A549 (cell line): ENCODE measurements around the gene HLA-E. TPM values are rescaled to one million over a fixed set of nuclear protein-coding genes. Genes with fewer than 3 reads are reported as not detected.

ENCODE experiments used
- ATAC-seq, 2 experiments: fragments of 200-7000 bp in 1 of 2; fragments of >200 bp in 1 of 2; cut with Nextera tagmentation in 1 of 2; cut with Tn5 transposase in 1 of 2; 3 replicates each; pipeline versions ENCODE4 v1.8.0 to v1.9.1; 2018 to 2020; ENCODE audit warnings: mild to moderate bottlenecking in 1 of 2, moderate library complexity in 1 of 2
- CTCF ChIA-PET: fragments of 300-600 bp; sonication (Branson Sonifier 250); formaldehyde crosslinking; extraction: SDS; loops from one replicate; lab custom pipeline; 2021; ENCODE audit warnings: antibody characterized with exemption, inconsistent platforms; lab: Yijun Ruan, JAX
- POLR2A ChIA-PET: fragments of 350-600 bp; formaldehyde crosslinking; extraction: SDS; loops from one replicate; lab custom pipeline; 2021; ENCODE audit warnings: antibody characterized with exemption, inconsistent platforms; lab: Yijun Ruan, JAX
- DNase-seq, 2 experiments: peaks; one replicate each; pipeline versions ENCODE4 v3.0.0 to v3.0.0-alpha.2; 2011 to 2016; ENCODE audit warnings: low read depth in 1 of 2, low spot score in 1 of 2
- FAIRE-seq: peaks from 2 replicates; lab custom pipeline; 2011; peaks lifted over from hg19 to GRCh38; lab: Jason Lieb, UNC
- H3K27ac ChIP-seq, 2 experiments: fragments of >200 bp; sonication (Bioruptor Twin); formaldehyde crosslinking; 3 replicates each; pipeline ENCODE4 v1.5.1; 2016 to 2017
- H3K4me1 ChIP-seq: fragments of >200 bp; sonication (Bioruptor Twin); formaldehyde crosslinking; 3 replicates; pipeline ENCODE4 v1.6.1; 2016
- H3K4me2 ChIP-seq: fragments of >200 bp; sonication (Bioruptor Twin); formaldehyde crosslinking; 3 replicates; pipeline ENCODE4 v1.6.1; 2016
- H3K4me3 ChIP-seq: fragments of >200 bp; sonication (Bioruptor Twin); formaldehyde crosslinking; 3 replicates; pipeline ENCODE4 v1.5.1; 2016
- H3K9me3 ChIP-seq: fragments of >200 bp; sonication (Bioruptor Twin); formaldehyde crosslinking; 3 replicates; pipeline ENCODE4 v1.6.1; 2016
- BHLHE40 ChIP-seq: IDR thresholded peaks from 2 replicates; pipeline ENCODE4 v1.6.1; 2012; ENCODE audit warnings: low read depth, low read length, inconsistent platforms
- CEBPB ChIP-seq, 2 experiments: fragments of >200 bp in 1 of 2; sonication (Bioruptor Twin) in 1 of 2; formaldehyde crosslinking in 1 of 2; IDR thresholded peaks; 2 replicates each; pipeline ENCODE4 v1.6.1; 2012 to 2016
- CHD2 ChIP-seq: fragments of 150-350 bp; IDR thresholded peaks from 2 replicates; pipeline ENCODE4 v1.6.1; 2014; ENCODE audit warnings: low read length; ENCODE audit not compliant: partially characterized antibody
- EP300 ChIP-seq, 2 experiments: fragments of >200 bp; sonication (Bioruptor Twin); formaldehyde crosslinking; IDR thresholded peaks; 2 replicates in 1 of 2; 3 replicates in 1 of 2; pipeline ENCODE4 v1.6.1; 2016 to 2017
- FOSL2 ChIP-seq, 2 experiments: fragments of 450-650 bp in 1 of 2; fragments of >200 bp in 1 of 2; sonication (Bioruptor Twin) in 1 of 2; formaldehyde crosslinking; IDR thresholded peaks; 2 replicates each; pipeline versions ENCODE4 v1.5.0 to v1.6.1; 2016 to 2020; ENCODE audit warnings: mild to moderate bottlenecking in 1 of 2, moderate library complexity in 1 of 2
- HDAC2 ChIP-seq: fragments of 200-600 bp; sonication (generic); IDR thresholded peaks from 2 replicates; pipeline ENCODE4 v1.6.1; 2016
- JUN ChIP-seq, 2 experiments: fragments of >200 bp; sonication (Bioruptor Twin); formaldehyde crosslinking; IDR thresholded peaks; 2 replicates in 1 of 2; 3 replicates in 1 of 2; pipeline ENCODE4 v1.6.1; 2016 to 2017
- KDM1A ChIP-seq: fragments of 200-600 bp; sonication (generic); IDR thresholded peaks from 2 replicates; pipeline ENCODE4 v1.6.1; 2016; ENCODE audit warnings: low read depth, mild to moderate bottlenecking
- KDM5A ChIP-seq: fragments of 200-600 bp; sonication (generic); IDR thresholded peaks from 2 replicates; pipeline ENCODE4 v1.6.1; 2016; ENCODE audit warnings: antibody characterized with exemption, mild to moderate bottlenecking
- MYC ChIP-seq: IDR thresholded peaks from 2 replicates; pipeline ENCODE4 v1.6.1; 2012; ENCODE audit warnings: mild to moderate bottlenecking, inconsistent platforms, low read length, improper control_type of control experiment, borderline replicate concordance
- NFE2L2 ChIP-seq: fragments of 150-350 bp; conservative IDR thresholded peaks from 2 replicates; pipeline ENCODE4 v1.6.1; 2014; ENCODE audit warnings: low read length
- NR3C1 ChIP-seq: fragments of >200 bp; sonication (Bioruptor Twin); formaldehyde crosslinking; IDR thresholded peaks from 3 replicates; pipeline ENCODE4 v1.6.1; 2017
- POLR2A ChIP-seq: IDR thresholded peaks from 2 replicates; pipeline ENCODE4 v1.6.1; 2012; ENCODE audit warnings: mild to moderate bottlenecking, low read length
- RAD21 ChIP-seq, 2 experiments: fragments of >200 bp in 1 of 2; sonication (Bioruptor Twin) in 1 of 2; formaldehyde crosslinking in 1 of 2; IDR thresholded peaks in 1 of 2; conservative IDR thresholded peaks in 1 of 2; 2 replicates in 1 of 2; 3 replicates in 1 of 2; pipeline ENCODE4 v1.6.1; 2012 to 2018; ENCODE audit warnings: inconsistent platforms in 1 of 2
- RCOR1 ChIP-seq: fragments of 150-350 bp; IDR thresholded peaks from 2 replicates; pipeline ENCODE4 v1.6.1; 2014; ENCODE audit warnings: antibody characterized with exemption, low read length, low read depth
- RFX5 ChIP-seq: fragments of 450-650 bp; IDR thresholded peaks from 2 replicates; pipeline ENCODE4 v1.7.1; 2014; ENCODE audit warnings: antibody characterized with exemption, mild to moderate bottlenecking, moderate library complexity
- RNF2 ChIP-seq: fragments of 200-600 bp; sonication (generic); IDR thresholded peaks from 2 replicates; pipeline ENCODE4 v1.6.1; 2016; ENCODE audit warnings: low read depth, mild to moderate bottlenecking, antibody characterized with exemption, moderate library complexity, borderline replicate concordance
- SMC3 ChIP-seq: fragments of >200 bp; sonication (Bioruptor Twin); formaldehyde crosslinking; IDR thresholded peaks from 3 replicates; pipeline ENCODE4 v1.6.1; 2018; ENCODE audit warnings: inconsistent platforms
- SREBF2 ChIP-seq: fragments of 450-650 bp; IDR thresholded peaks from 2 replicates; pipeline ENCODE4 v1.6.1; 2014; ENCODE audit warnings: mild to moderate bottlenecking, moderate library complexity
- TP53 ChIP-seq: fragments of 250-450 bp; sonication (Bioruptor Pico); IDR thresholded peaks from 2 replicates; pipeline ENCODE4 v1.5.0; 2021; ENCODE audit warnings: mild to moderate bottlenecking, moderate library complexity
- ZFP36 ChIP-seq: fragments of 450-650 bp; IDR thresholded peaks from 2 replicates; pipeline ENCODE4 v1.6.1; 2014; ENCODE audit warnings: borderline replicate concordance; ENCODE audit not compliant: partially characterized antibody
- ZNF302 ChIP-seq: fragments of 250-450 bp; sonication (Bioruptor Pico); IDR thresholded peaks from 2 replicates; pipeline ENCODE4 v1.9.0; 2021; ENCODE audit warnings: inconsistent platforms, mild to moderate bottlenecking, moderate library complexity
- ZSCAN20 ChIP-seq: fragments of 250-450 bp; sonication (Bioruptor Pico); IDR thresholded peaks from 2 replicates; pipeline ENCODE4 v1.8.0; 2022; ENCODE audit warnings: mild to moderate bottlenecking, moderate library complexity
- WGBS: methylation state at CpG from one replicate; pipeline ENCODE4 v1.1.6; 2017; ENCODE audit errors: missing lambda C conversion rate; 5-methylcytosine and 5-hydroxymethylcytosine counted together
- polyA plus RNA-seq, 4 experiments: library from polyadenylated mRNA; depleted of rRNA in 3 of 4; stranded (reverse); fragments of >200 nt; fragmentation: RNase III in 1 of 4; extraction: RNeasy Plus Mini Kit Qiagen cat#74134 plus additional on column Dnase treatment in 1 of 4; gene quantifications; 2 replicates in 3 of 4; 3 replicates in 1 of 4; pipeline ENCODE4 v1.2.3, GENCODE V29; 2011 to 2017
- TF ChIP-seq, protein P1 (sequence below): fragments of 150-350 bp; IDR thresholded peaks from 2 replicates; pipeline ENCODE4 v1.6.1; 2014; ENCODE audit warnings: low read depth, mild to moderate bottlenecking, low read length
- TF ChIP-seq, protein P2 (sequence below): fragments of 450-650 bp; IDR thresholded peaks from 2 replicates; pipeline ENCODE4 v1.6.1; 2014; ENCODE audit warnings: antibody characterized with exemption
- TF ChIP-seq, protein P3 (sequence below): fragments of 250-450 bp; sonication (Bioruptor Pico); IDR thresholded peaks from 2 replicates; pipeline ENCODE4 v1.5.0; 2020; ENCODE audit warnings: low read depth, mild to moderate bottlenecking, moderate library complexity
- TF ChIP-seq, protein P4 (sequence below): fragments of 200-600 bp; sonication (generic); IDR thresholded peaks from 2 replicates; pipeline ENCODE4 v1.6.1; 2016; ENCODE audit warnings: antibody characterized with exemption, mild to moderate bottlenecking, moderate library complexity

Gene HLA-E
- polyA plus RNA-seq, 2 of the 4 experiments (the other 2 are of a cell fraction), result 38.3 to 40.3 TPM

DNA sequence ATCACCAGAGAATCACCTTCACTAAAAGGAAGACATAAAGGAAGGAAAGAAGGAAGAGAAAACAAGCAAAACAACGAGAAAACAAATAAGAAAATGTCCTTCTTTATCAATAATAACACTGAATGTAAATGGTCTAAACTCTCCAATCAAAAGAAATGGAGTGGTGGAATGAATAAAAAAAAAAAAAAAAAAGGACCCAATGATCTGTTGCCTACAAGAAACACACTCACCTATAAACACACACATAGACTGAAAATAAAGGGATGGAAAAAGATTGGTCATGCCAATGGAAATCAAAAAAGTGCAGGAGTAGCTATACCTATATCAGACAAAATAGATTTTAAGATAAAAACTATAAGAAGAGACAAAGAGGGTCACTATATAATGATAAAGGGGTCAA lies 30.2 kb upstream of the HLA-E start (continued):
- no peak for TF ChIP-seq KDM5A
- TF ChIP-seq ZSCAN20 (CRISPR knock-in tag), result no peak
- TF ChIP-seq HDAC2, result no peak
- TF ChIP-seq ZNF302 (CRISPR knock-in tag), result no peak
- TF ChIP-seq FOSL2 (IDR thresholded peaks at IDR 0.05), result no peak
- no peak for TF ChIP-seq FOSL2 (CRISPR knock-in tag; IDR thresholded peaks at IDR 0.05)
- TF ChIP-seq RNF2, result no peak
- TF ChIP-seq CEBPB (IDR thresholded peaks at IDR 0.05), result no peak
- TF ChIP-seq CHD2, result no peak
- TF ChIP-seq MYC, result no peak

DNA sequence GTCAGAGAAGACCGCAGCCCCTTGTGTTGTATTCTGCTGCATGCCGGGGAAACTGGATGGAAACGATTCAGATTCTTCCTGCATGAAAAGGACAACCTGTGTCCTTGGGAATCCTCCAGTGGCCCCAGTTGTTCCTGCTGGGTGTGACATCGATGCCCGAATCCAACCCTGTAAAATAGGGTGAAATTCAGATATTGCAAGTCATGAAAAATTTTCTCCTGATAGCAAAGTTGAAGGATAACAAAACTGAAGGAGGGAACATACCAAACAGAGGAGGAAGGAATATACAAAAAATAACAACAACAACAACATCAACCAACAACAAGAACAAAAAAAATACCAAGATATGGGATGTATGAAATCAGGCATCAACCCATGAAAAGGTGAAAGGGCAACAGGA lies 28.3 kb upstream of the HLA-E start:
- DNase-seq (no peak), FAIRE-seq (no peak), ATAC-seq (no peak)
- 6% methylated on average over 2 of the region's 5 CpGs for WGBS
- ChIA-PET CTCF (no interaction called here), POLR2A (no interaction called here)
- no peaks in the 10 kb centered on the region for H3K4me1 ChIP-seq
- H3K4me3 ChIP-seq, result no peak overlapping the region
- H3K27ac ChIP-seq, result no peak overlapping the region
- no peaks in the 10 kb centered on the region for H3K9me3 ChIP-seq
- no peak for TF ChIP-seq RCOR1
- peak; percentile 70 for TF ChIP-seq NFE2L2
- H3K4me2 ChIP-seq, result no peak overlapping the region

DNA sequence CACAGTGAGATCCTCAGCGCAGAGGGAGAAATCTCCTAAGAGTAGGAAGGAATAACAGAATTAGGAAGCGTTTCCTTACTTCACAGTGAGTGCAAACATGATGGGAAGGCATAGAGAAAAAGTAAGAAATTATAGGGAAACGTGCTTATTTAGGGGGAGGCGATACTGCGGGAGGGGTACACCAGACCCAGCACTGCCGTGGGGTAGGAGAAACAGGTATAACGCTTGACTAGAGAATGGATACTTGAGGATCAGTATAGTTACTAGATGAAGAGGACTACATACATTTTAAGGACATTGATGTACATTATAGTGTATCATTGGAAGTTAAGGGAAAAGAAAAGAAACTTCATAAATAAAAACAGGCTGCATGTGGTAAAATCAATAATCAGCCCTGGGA lies 26.8 kb upstream of the HLA-E start:
- FAIRE-seq (no peak), DNase-seq (no peak), ATAC-seq (no peak)
- 6% methylated on average over 7 of the region's 7 CpGs for WGBS
- CTCF ChIA-PET, result interaction anchor here (1.0 to 1.8 kb wide), 2 partner anchors 9 to 51 kb away, joined by 3 to 4 read pairs; no protein-coding TSS in a partner anchor
- Histone ChIP-seq H3K27ac (no peak overlapping the region), H3K4me1 (peaks cover 6% of the 10 kb centered on the region; the same call in 1 of the 3 replicates), H3K4me2 (no peak overlapping the region), H3K9me3 (no peaks in the 10 kb centered on the region), H3K4me3 (no peak overlapping the region)
- POLR2A ChIA-PET, result no interaction called here
- no peak for TF ChIP-seq ZFP36
- no peak for TF ChIP-seq JUN (IDR thresholded peaks at IDR 0.05)
- no peak for TF ChIP-seq TP53 (CRISPR knock-in tag)
- TF ChIP-seq, protein P1, sequence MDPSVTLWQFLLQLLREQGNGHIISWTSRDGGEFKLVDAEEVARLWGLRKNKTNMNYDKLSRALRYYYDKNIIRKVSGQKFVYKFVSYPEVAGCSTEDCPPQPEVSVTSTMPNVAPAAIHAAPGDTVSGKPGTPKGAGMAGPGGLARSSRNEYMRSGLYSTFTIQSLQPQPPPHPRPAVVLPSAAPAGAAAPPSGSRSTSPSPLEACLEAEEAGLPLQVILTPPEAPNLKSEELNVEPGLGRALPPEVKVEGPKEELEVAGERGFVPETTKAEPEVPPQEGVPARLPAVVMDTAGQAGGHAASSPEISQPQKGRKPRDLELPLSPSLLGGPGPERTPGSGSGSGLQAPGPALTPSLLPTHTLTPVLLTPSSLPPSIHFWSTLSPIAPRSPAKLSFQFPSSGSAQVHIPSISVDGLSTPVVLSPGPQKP, result no peak
- no peak for TF ChIP-seq NR3C1
- no peak for TF ChIP-seq CHD2
- TF ChIP-seq, protein P2, sequence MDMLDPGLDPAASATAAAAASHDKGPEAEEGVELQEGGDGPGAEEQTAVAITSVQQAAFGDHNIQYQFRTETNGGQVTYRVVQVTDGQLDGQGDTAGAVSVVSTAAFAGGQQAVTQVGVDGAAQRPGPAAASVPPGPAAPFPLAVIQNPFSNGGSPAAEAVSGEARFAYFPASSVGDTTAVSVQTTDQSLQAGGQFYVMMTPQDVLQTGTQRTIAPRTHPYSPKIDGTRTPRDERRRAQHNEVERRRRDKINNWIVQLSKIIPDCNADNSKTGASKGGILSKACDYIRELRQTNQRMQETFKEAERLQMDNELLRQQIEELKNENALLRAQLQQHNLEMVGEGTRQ, result no peak
- no peak for TF ChIP-seq RAD21 (conservative IDR thresholded peaks at IDR 0.05 in 1 of 2, IDR thresholded peaks at IDR 0.05 in 1 of 2)
- TF ChIP-seq, protein P3, sequence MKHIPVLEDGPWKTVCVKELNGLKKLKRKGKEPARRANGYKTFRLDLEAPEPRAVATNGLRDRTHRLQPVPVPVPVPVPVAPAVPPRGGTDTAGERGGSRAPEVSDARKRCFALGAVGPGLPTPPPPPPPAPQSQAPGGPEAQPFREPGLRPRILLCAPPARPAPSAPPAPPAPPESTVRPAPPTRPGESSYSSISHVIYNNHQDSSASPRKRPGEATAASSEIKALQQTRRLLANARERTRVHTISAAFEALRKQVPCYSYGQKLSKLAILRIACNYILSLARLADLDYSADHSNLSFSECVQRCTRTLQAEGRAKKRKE, result no peak
- no peak for TF ChIP-seq SMC3
- TF ChIP-seq, protein P4, sequence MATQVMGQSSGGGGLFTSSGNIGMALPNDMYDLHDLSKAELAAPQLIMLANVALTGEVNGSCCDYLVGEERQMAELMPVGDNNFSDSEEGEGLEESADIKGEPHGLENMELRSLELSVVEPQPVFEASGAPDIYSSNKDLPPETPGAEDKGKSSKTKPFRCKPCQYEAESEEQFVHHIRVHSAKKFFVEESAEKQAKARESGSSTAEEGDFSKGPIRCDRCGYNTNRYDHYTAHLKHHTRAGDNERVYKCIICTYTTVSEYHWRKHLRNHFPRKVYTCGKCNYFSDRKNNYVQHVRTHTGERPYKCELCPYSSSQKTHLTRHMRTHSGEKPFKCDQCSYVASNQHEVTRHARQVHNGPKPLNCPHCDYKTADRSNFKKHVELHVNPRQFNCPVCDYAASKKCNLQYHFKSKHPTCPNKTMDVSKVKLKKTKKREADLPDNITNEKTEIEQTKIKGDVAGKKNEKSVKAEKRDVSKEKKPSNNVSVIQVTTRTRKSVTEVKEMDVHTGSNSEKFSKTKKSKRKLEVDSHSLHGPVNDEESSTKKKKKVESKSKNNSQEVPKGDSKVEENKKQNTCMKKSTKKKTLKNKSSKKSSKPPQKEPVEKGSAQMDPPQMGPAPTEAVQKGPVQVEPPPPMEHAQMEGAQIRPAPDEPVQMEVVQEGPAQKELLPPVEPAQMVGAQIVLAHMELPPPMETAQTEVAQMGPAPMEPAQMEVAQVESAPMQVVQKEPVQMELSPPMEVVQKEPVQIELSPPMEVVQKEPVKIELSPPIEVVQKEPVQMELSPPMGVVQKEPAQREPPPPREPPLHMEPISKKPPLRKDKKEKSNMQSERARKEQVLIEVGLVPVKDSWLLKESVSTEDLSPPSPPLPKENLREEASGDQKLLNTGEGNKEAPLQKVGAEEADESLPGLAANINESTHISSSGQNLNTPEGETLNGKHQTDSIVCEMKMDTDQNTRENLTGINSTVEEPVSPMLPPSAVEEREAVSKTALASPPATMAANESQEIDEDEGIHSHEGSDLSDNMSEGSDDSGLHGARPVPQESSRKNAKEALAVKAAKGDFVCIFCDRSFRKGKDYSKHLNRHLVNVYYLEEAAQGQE, result no peak
- TF ChIP-seq BHLHE40, result no peak
- TF ChIP-seq KDM1A, result no peak
- no peak for TF ChIP-seq SREBF2
- no peak for TF ChIP-seq POLR2A
- no peak for TF ChIP-seq EP300 (IDR thresholded peaks at IDR 0.05)
- no peak for TF ChIP-seq RNF2
- TF ChIP-seq RFX5, result no peak
